ENCODE data around the gene ITCH.
"Not testable (repeated sequence)": the region's sequence is repeated elsewhere in the genome, so short reads cannot be mapped to it uniquely, and the experiment has no call there.

Gene ITCH

GRCh38 chr20:34345402-34345736 lies 17.7 kb upstream of the ITCH start:
- no peak for DNase-seq

GRCh38 chr20:34345839-34346532 lies 17.1 kb upstream of the ITCH start:
- not testable (repeated sequence) for DNase-seq

- DNase-seq, result not testable (repeated sequence)
Measured at GRCh38 chr20:34346533-34346865, 16.6 kb upstream of the ITCH start.

- DNase-seq, result no peak
Measured at GRCh38 chr20:34347571-34347970, 15.5 kb upstream of the ITCH start.

DNA sequence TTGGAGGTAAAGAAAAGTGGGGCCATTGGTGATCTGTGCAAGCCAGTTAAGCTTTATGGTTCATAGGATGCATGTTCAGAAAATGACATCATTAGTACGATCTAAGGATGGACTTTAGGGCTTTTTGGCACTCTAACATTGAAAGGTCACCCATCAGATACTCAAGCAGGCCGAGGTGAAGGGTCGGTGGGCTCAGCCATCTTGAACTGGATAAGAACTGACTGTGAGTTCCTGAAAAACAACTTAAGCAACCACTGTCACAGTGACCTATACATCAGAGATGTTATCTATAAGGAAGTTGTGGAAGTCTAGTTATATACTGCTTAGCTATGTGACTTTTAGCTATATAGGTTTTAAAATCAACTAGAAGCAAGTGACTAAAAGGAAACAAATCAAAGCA lies 13.0 kb upstream of the ITCH start:
- no peak for DNase-seq

GRCh38 chr20:34353467-34353866 lies 9.6 kb upstream of the ITCH start:
- DNase-seq, result not testable (repeated sequence)

DNA sequence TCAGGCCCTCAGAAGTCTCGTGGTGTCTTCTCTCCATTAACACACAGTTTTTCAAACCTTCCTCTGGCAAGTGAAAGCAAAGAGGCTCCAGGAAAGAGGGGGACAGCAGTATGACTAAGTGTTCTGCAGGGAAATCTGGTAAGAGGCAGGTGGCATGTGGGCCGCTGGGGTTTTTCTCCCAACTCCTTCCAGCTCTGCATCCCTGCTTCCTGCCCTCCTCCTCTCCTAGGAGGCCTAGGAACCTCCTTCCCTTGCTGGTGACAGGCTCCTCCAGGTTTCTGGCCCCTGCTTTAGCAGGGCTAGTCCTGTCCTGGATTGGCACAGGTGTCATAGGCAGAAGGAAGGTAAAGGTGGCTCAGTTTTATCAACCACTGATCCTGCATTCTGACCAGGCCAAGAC lies 7.6 kb upstream of the ITCH start:
- no peak for DNase-seq

GRCh38 chr20:34359729-34360128 lies 3.3 kb upstream of the ITCH start:
- not testable (repeated sequence) for DNase-seq

DNA sequence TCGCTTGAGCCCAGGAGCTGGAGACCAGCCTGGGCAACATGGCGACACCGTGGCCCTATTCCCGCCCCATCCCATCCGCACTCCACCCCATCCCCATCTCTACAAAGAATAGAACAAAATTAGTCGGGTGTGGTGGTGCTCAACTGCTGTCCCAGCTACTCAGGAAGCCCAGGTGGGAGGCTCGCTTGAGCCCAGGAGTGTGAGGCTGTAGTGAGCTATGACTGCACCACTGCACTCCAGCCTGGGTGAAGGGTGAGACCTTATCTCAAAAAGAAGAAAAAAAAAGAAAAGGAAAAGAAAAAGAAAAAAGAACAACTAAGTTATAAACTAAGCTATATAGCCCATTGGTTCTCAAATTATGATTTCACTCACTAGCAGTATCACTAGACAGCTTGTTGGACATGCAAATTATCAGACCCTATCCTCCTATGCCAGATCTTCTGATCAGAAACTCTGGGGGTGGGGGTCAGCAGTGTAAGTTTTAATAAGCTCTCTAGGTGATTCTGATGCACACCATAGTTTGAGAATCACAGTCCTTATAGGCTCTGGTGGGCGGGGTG lies 491 bp upstream of the ITCH start:
- no peak for DNase-seq

GRCh38 chr20:34363465-34364222 lies 571 bp downstream of the ITCH start:
- DNase-seq, result no peak

- no peak for DNase-seq
Measured at GRCh38 chr20:34364223-34364506, 1.1 kb downstream of the ITCH start.

DNA sequence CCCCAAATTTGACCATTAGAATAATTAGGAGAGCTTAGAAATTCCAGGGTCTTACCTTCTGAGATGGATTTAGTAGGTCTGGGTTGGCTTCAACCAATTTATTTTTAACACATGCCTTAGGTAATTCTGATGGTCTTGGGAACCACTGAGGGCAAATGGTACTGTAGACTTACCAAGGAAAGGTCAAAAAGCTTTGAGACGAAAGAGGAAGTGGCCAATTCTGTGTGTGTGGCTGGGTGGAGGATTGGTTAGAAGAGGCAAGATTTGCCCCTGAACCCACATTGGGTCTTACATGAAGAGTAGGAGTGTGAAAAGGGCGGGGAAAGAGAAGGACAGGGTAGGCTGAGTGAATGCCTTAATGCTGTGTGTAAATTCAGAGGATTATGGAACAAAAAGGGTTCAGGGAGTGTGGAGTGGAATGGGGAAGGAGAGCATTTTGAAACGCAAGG lies 2.7 kb downstream of the ITCH start:
- no peak for DNase-seq

GRCh38 chr20:34367155-34367554 lies 4.1 kb downstream of the ITCH start:
- no peak for DNase-seq

GRCh38 chr20:34367911-34368310 lies 4.8 kb downstream of the ITCH start:
- not testable (repeated sequence) for DNase-seq

GRCh38 chr20:34368547-34368946 lies 5.5 kb downstream of the ITCH start:
- DNase-seq, result no peak

DNA sequence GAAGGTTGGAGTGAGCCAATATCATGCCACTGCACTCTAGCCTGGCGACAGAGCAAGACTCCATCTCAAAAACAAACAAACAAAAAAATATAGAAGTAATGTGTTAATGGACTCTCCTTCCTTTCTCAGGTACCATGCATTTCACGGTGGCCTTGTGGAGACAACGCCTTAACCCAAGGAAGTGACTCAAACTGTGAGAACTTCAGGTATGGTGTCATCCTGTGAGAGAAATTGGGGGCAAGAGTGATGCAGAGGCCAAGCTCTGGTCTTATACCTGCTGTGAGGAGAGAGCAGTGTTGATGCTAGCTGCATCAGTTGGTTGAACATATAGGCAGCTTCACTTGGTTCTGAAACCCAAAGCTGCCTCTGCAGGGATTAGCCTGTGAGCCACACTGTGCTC lies 6.2 kb downstream of the ITCH start:
- DNase-seq, result no peak

DNA sequence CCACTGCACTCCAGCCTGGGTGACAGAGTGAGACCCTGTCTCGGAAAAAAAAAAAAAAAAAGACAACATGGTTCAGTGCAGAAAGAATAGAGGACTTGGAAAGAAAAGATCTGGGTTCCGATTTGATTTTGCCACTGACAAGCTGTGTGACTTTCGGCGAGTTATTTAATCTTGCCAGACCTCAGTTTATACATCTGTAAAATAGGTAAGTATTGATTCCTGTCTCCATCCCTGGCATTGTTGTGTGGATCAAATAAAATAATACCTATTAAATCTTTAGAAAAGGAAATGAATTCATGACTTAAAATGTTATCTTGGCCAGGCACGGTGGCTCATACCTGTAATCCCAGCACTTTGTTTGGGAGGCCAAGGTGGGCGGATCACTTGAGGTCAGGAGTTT lies 7.0 kb downstream of the ITCH start:
- DNase-seq, result no peak

DNA sequence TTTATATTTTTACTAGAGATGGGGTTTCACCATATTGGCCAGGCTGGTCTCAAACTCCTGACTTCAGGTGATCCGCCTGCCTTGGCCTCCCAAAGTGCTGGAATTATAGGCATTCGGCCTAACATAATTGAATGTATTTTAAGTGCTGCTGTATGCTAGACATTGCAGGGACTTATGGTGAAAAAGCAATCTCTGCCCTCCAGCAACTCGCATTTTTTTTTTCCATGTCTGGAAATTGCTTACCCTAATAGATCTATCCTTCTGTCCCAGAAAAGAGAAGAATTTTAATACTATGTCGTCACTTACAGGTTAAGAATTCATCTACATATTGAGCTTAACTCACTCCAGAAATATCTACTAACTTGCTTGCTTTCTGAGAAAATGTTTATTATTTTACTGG lies 10.4 kb downstream of the ITCH start:
- no peak for DNase-seq

GRCh38 chr20:34374209-34374760 lies 11.2 kb downstream of the ITCH start:
- no peak for DNase-seq

- DNase-seq, result no peak
Measured at GRCh38 chr20:34375977-34376430, 12.9 kb downstream of the ITCH start.

GRCh38 chr20:34377072-34377847 lies 14.2 kb downstream of the ITCH start:
- no peak for DNase-seq

DNA sequence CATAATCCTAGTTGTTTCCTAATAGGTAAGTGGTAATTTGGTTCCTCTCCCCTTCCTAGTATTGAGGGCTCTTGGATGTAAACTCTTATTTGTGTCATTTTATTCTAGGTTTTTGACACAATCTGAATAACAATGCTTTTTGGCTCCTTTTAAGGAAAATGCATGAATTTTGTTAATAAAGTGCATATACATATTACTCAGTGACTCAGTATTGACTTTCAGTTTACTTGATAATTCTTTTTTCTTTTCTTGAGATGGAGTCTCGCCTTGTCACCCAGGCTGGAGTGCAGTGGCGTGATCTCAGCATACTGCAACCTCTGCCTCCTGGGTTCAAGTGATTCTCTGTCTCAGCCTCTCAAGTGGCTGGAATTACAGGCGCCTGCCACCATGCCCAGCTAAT lies 19.1 kb downstream of the ITCH start:
- no peak for DNase-seq

DNA sequence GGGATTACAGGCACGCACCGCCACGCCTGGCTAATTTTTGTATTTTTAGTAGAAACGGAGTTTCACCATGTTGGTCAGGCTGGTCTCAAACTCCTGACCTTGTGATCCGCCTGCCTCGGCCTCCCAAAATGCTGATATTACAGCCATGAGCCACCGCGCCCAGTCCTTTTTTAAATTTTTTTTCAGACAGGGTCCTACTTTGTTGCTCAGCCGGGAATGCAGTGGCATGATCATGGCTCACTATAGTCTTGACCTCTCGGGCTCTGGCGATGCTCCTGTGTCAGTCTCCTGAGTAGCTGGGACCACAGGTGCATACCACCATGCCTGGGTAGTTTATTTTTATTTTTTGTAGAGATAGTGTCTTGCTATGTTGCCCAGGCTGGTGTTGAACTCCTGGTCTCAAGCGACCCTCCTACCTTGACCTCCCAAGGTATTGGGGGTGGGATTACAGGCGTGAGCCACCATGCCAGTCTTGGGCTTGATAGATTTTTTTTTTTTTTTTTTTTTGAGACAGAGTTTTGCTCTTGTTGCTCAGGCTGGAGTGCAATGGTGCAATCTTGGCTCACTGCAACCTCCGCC lies 19.9 kb downstream of the ITCH start:
- DNase-seq, result not testable (repeated sequence)

All from DMS153 (cell line).